ENCODE data around the gene WDCP. TPM values are rescaled to one million over a fixed set of nuclear protein-coding genes. Genes with fewer than 3 reads are reported as not detected.

The WDCP gene
- total and polyA plus RNA-seq, 10 of the 15 experiments (the other 5 are each of a cell fraction or from before 2014, with no cell fraction given) = 5.5 to 21.3 (median 13.2) TPM

GRCh38 chr2:24080701-24081100 lies 33.5 kb upstream of the WDCP start (continued):
- TF ChIP-seq ZNF207 (IDR thresholded peaks at IDR 0.05; ENCODE audit: borderline replicate concordance) (no peak), HSF1 (IDR thresholded peaks at IDR 0.05; ENCODE audit: low read depth, low read length) (no peak), ZBED1 (IDR thresholded peaks at IDR 0.05; ENCODE audit: borderline replicate concordance) (no peak), RBBP5 (conservative IDR thresholded peaks at IDR 0.05) (no peak), KDM1A (IDR thresholded peaks at IDR 0.05; ENCODE audit: borderline replicate concordance) (no peak), CBFB (IDR thresholded peaks at IDR 0.05; ENCODE audit: low read depth) (no peak), HDGF (IDR thresholded peaks at IDR 0.05) (no peak), RELB (IDR thresholded peaks at IDR 0.05; ENCODE audit: low read depth) (no peak), SREBF2 (IDR thresholded peaks at IDR 0.05; ENCODE audit: low read length) (no peak), HDAC2 (IDR thresholded peaks at IDR 0.05) (no peak), EED (IDR thresholded peaks at IDR 0.05; ENCODE audit: low read depth) (no peak), MEF2B (IDR thresholded peaks at IDR 0.05; ENCODE audit: partially characterized antibody, poor library complexity, severe bottlenecking) (no peak)

Data from GM12878 (cell line).